ENCODE results near the gene TNFRSF13B. TPM values are rescaled to one million over a fixed set of nuclear protein-coding genes. Genes with fewer than 3 reads are reported as not detected.
"Not testable (repeated sequence)": the region's sequence is repeated elsewhere in the genome, so short reads cannot be mapped to it uniquely, and the experiment has no call there.

The TNFRSF13B gene
- total RNA-seq, 1 donor from 2014 or later = not detected

GRCh38 chr17:17018612-17019429 is 46.9 kb upstream of the TNFRSF13B start:
- Mint-ChIP-seq H3K4me3 (ENCODE audit: unreplicated experiment) (no peak overlapping the region), H3K4me1 (ENCODE audit: low read depth) (peaks cover 30% of the 10 kb centered on the region), H3K27me3 (ENCODE audit: low read depth) (no peaks in the 10 kb centered on the region)

GRCh38 chr17:17018021-17018441 is 46.1 kb upstream of the TNFRSF13B start:
- peaks cover 4% of the 10 kb centered on the region for H3K9me3 Mint-ChIP-seq (ENCODE audit: low read depth)
- no peak for TF ChIP-seq CTCF (IDR thresholded peaks at IDR 0.05)
- no peaks in the 10 kb centered on the region for H3K36me3 Mint-ChIP-seq (ENCODE audit: low read depth)
- no peak overlapping the region for H3K27ac Mint-ChIP-seq (ENCODE audit: unreplicated experiment)
- H3K27me3 Mint-ChIP-seq (ENCODE audit: low read depth) = no peaks in the 10 kb centered on the region
- H3K4me3 Mint-ChIP-seq (ENCODE audit: unreplicated experiment) = no peak overlapping the region
- DNase-seq (ENCODE audit: low spot score) = no peak
- peaks cover 29% of the 10 kb centered on the region for H3K4me1 Mint-ChIP-seq (ENCODE audit: low read depth)

More at GRCh38 chr17:17018612-17019429, 46.9 kb upstream of the TNFRSF13B start:
- H3K27ac Mint-ChIP-seq (ENCODE audit: unreplicated experiment) = no peak overlapping the region
- no peak for DNase-seq (ENCODE audit: low spot score)
- TF ChIP-seq CTCF (IDR thresholded peaks at IDR 0.05) = no peak
- peaks cover 4% of the 10 kb centered on the region for H3K9me3 Mint-ChIP-seq (ENCODE audit: low read depth)
- no peaks in the 10 kb centered on the region for H3K36me3 Mint-ChIP-seq (ENCODE audit: low read depth)

GRCh38 chr17:17017343-17018014 is 45.6 kb upstream of the TNFRSF13B start:
- no peak overlapping the region for H3K4me3 Mint-ChIP-seq (ENCODE audit: unreplicated experiment)
- no peak overlapping the region for H3K27ac Mint-ChIP-seq (ENCODE audit: unreplicated experiment)
- DNase-seq (ENCODE audit: low spot score) = no peak
- peaks cover 25% of the 10 kb centered on the region for H3K4me1 Mint-ChIP-seq (ENCODE audit: low read depth)
- H3K9me3 Mint-ChIP-seq (ENCODE audit: low read depth) = peaks cover 4% of the 10 kb centered on the region
- no peak for TF ChIP-seq CTCF (IDR thresholded peaks at IDR 0.05)
- no peaks in the 10 kb centered on the region for H3K27me3 Mint-ChIP-seq (ENCODE audit: low read depth)
- no peaks in the 10 kb centered on the region for H3K36me3 Mint-ChIP-seq (ENCODE audit: low read depth)

- not testable (repeated sequence) for H3K4me3 Mint-ChIP-seq (ENCODE audit: unreplicated experiment); H3K36me3 Mint-ChIP-seq (ENCODE audit: low read depth); DNase-seq (ENCODE audit: low spot score); H3K27me3 Mint-ChIP-seq (ENCODE audit: low read depth); H3K9me3 Mint-ChIP-seq (ENCODE audit: low read depth); H3K27ac Mint-ChIP-seq (ENCODE audit: unreplicated experiment)
- peaks cover 16% of the 10 kb centered on the region for H3K4me1 Mint-ChIP-seq (ENCODE audit: low read depth)
Observed at GRCh38 chr17:17016199-17017197, 44.6 kb upstream of the TNFRSF13B start.

- no peak overlapping the region for H3K4me3 Mint-ChIP-seq (ENCODE audit: unreplicated experiment)
- H3K4me1 Mint-ChIP-seq (ENCODE audit: low read depth) = peaks cover 6% of the 10 kb centered on the region
- H3K27me3 Mint-ChIP-seq (ENCODE audit: low read depth) = no peaks in the 10 kb centered on the region
- H3K9me3 Mint-ChIP-seq (ENCODE audit: low read depth) = peaks cover 4% of the 10 kb centered on the region
- TF ChIP-seq CTCF (IDR thresholded peaks at IDR 0.05) = no peak
- H3K27ac Mint-ChIP-seq (ENCODE audit: unreplicated experiment) = no peak overlapping the region
- no peaks in the 10 kb centered on the region for H3K36me3 Mint-ChIP-seq (ENCODE audit: low read depth)
- DNase-seq (ENCODE audit: low spot score) = no peak
Observed at GRCh38 chr17:17015230-17015629, 43.3 kb upstream of the TNFRSF13B start.

- not testable (repeated sequence) for H3K36me3 Mint-ChIP-seq (ENCODE audit: low read depth); H3K9me3 Mint-ChIP-seq (ENCODE audit: low read depth); H3K4me3 Mint-ChIP-seq (ENCODE audit: unreplicated experiment); H3K27me3 Mint-ChIP-seq (ENCODE audit: low read depth); H3K4me1 Mint-ChIP-seq (ENCODE audit: low read depth); DNase-seq (ENCODE audit: low spot score); H3K27ac Mint-ChIP-seq (ENCODE audit: unreplicated experiment)
Observed at GRCh38 chr17:17014748-17015124, 42.8 kb upstream of the TNFRSF13B start.

GRCh38 chr17:17013828-17014747 is 42.2 kb upstream of the TNFRSF13B start:
- H3K4me3 Mint-ChIP-seq (ENCODE audit: unreplicated experiment); DNase-seq (ENCODE audit: low spot score); H3K9me3 Mint-ChIP-seq (ENCODE audit: low read depth); H3K27ac Mint-ChIP-seq (ENCODE audit: unreplicated experiment); H3K36me3 Mint-ChIP-seq (ENCODE audit: low read depth); H3K27me3 Mint-ChIP-seq (ENCODE audit: low read depth): not testable (repeated sequence)
- H3K4me1 Mint-ChIP-seq (ENCODE audit: low read depth) = peaks cover 12% of the 10 kb centered on the region
